ENCODE measurements around the gene ASTL. TPM values are rescaled to one million over a fixed set of nuclear protein-coding genes. Genes with fewer than 3 reads are reported as not detected.

Gene ASTL
- total RNA-seq, 3 donors from 2014 or later (not counting 1 experiment from before 2014, with no cell fraction given), result 5.5 to 11.3 (median 8.8) TPM

DNA sequence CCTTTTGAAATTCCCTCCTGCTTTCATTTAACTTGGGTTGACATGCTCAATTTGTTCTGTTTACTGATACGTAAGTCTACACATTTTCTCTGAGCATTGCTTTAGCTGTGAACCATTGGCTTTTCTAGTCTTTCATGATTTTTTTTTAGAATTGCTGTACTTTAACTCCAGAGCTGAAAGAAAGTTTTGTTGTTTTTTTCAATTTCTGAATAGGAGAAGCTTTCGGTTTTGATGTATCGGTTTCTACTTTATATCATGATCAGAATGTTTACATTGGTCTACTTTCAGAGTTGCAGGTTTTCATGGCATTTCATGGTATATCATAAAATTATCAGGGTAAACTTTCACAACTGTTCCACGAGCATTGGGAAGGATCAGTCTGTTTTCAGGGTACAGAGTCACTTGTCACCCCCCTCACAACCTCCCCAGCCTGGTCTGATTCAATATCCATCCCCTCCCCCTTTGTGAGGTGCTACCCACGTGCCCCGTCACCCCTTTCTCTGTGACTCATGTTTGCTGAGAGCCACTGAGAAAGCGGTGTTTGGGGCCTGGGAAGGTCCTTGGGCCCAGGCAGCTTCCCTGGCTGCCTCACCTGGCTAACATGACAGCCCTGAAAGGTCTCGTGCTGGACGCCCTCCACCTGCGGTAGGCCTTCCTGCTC, 7.0 kb downstream of the ASTL start:
- Histone ChIP-seq H3K4me3 (ENCODE audit: low read length) (no peak overlapping the region), H3K27me3 (ENCODE audit: control insufficient read depth, insufficient read depth, low read length) (no peaks in the 10 kb centered on the region), H3K9me3 (ENCODE audit: control insufficient read depth, insufficient read depth, low read length) (no peaks in the 10 kb centered on the region), H3K36me3 (ENCODE audit: control insufficient read depth, insufficient read depth, low read length) (peaks cover 7% of the 10 kb centered on the region), H3K4me1 (ENCODE audit: control insufficient read depth, insufficient read depth, low read length) (peaks cover 18% of the 10 kb centered on the region), H3K27ac (ENCODE audit: low read length) (no peak overlapping the region)
- H3K27ac Mint-ChIP-seq, result peak overlapping the region; percentile 43 to 84
- 74% methylated on average over 10 of the region's 10 CpGs for WGBS (ENCODE audit: insufficient coverage)
- no peaks in the 10 kb centered on the region for H3K9me3 Mint-ChIP-seq
- H3K36me3 Mint-ChIP-seq, result no peaks in the 10 kb centered on the region
- peaks cover 0 to 24% of the 10 kb centered on the region in 2 donors for H3K4me1 Mint-ChIP-seq
- DNase-seq (peak in 1 of 2 donors; percentile 56), ATAC-seq (peak in 1 of 3 donors; percentile 51)
- TF ChIP-seq CTCF (IDR thresholded peaks at IDR 0.05), result no peak
- H3K27me3 Mint-ChIP-seq (ENCODE audit: low read depth in 2 of 2), result no peaks in the 10 kb centered on the region
- H3K4me3 Mint-ChIP-seq, result peak overlapping the region; percentile 25
- intact Hi-C loops (cut with micrococcal nuclease), result no loop called here

DNA sequence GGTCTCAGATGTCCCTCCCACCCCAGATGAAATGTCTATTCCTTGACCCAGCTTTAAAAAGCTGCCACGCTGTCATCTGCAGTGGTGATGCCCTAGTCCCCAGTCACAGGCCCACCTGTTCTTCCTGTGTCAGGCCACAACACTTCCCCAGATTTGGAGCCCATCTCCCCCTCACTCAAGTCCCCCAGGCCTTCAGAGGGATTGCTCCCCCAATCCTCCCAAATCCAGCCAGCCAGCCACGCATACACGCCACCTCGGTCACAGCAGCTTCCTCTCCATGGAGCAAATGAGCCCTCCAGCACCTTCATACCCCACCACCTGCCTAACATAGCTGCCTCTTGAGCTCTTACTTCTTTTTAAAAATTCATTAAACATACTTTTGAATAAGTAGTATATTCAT, 7.8 kb downstream of the ASTL start:
- Mint-ChIP-seq H3K36me3 (no peaks in the 10 kb centered on the region), H3K4me1 (peaks cover 0 to 24% of the 10 kb centered on the region in 2 donors), H3K27me3 (ENCODE audit: low read depth in 2 of 2) (no peaks in the 10 kb centered on the region), H3K4me3 (no peak overlapping the region), H3K9me3 (no peaks in the 10 kb centered on the region), H3K27ac (peak overlapping the region; percentile 43 to 84)
- Histone ChIP-seq H3K4me1 (ENCODE audit: control insufficient read depth, insufficient read depth, low read length) (peaks cover 18% of the 10 kb centered on the region), H3K36me3 (ENCODE audit: control insufficient read depth, insufficient read depth, low read length) (peaks cover 7% of the 10 kb centered on the region), H3K9me3 (ENCODE audit: control insufficient read depth, insufficient read depth, low read length) (no peaks in the 10 kb centered on the region), H3K27me3 (ENCODE audit: control insufficient read depth, insufficient read depth, low read length) (no peaks in the 10 kb centered on the region), H3K27ac (ENCODE audit: low read length) (no peak overlapping the region), H3K4me3 (ENCODE audit: low read length) (no peak overlapping the region)
- peak in 1 of 2 donors; percentile 24 for DNase-seq
- no peak for TF ChIP-seq CTCF (IDR thresholded peaks at IDR 0.05)
- ATAC-seq, result no peak
- intact Hi-C loops (cut with micrococcal nuclease), result no loop called here
- WGBS (ENCODE audit: insufficient coverage), result 80% methylated on average over 4 of the region's 4 CpGs

- no peaks in the 10 kb centered on the region for H3K27me3 ChIP-seq (ENCODE audit: control insufficient read depth, insufficient read depth, low read length)
- H3K27ac Mint-ChIP-seq, result peak overlapping the region in 1 of 2 donors; percentile 84
- peaks cover 18% of the 10 kb centered on the region for H3K4me1 ChIP-seq (ENCODE audit: control insufficient read depth, insufficient read depth, low read length)
- WGBS (ENCODE audit: insufficient coverage), result 80% methylated on average over 15 of the region's 16 CpGs
- peak; percentile 28 to 75 (median 45) for ATAC-seq
- peaks cover 7% of the 10 kb centered on the region for H3K36me3 ChIP-seq (ENCODE audit: control insufficient read depth, insufficient read depth, low read length)
- no peaks in the 10 kb centered on the region for H3K9me3 ChIP-seq (ENCODE audit: control insufficient read depth, insufficient read depth, low read length)
- peaks cover 0 to 25% of the 10 kb centered on the region in 2 donors for H3K4me1 Mint-ChIP-seq
- H3K9me3 Mint-ChIP-seq, result no peaks in the 10 kb centered on the region
- peak in 1 of 2 donors; percentile 60 for DNase-seq
- H3K27me3 Mint-ChIP-seq (ENCODE audit: low read depth in 2 of 2), result peaks cover 0 to 7% of the 10 kb centered on the region in 2 donors
- no peak for TF ChIP-seq CTCF (IDR thresholded peaks at IDR 0.05)
- H3K27ac ChIP-seq (ENCODE audit: low read length), result no peak overlapping the region
- intact Hi-C loops (cut with micrococcal nuclease), result no loop called here
- H3K4me3 Mint-ChIP-seq, result no peak overlapping the region
- no peaks in the 10 kb centered on the region for H3K36me3 Mint-ChIP-seq
- no peak overlapping the region for H3K4me3 ChIP-seq (ENCODE audit: low read length)
Observed at GRCh38 chr2:96129528-96130120, 8.7 kb downstream of the ASTL start.

Measured in natural killer cell (primary cell).